SK-N-SH treated with all-trans-retinoic acid at 6 μM for 48 hours (cell line): ENCODE data around the gene CARD10.

Experiments
- ATAC-seq: fragments of 200-7000 bp; cut with Tn5 transposase; 3 replicates; pipeline ENCODE4 v1.9.1; 2020; ENCODE audit warnings: mild to moderate bottlenecking, moderate library complexity
- ARNTL ChIP-seq: fragments of 450-650 bp; formaldehyde crosslinking; IDR thresholded peaks from 2 replicates; pipeline ENCODE4 v1.5.0; 2020; ENCODE audit warnings: low read depth, mild to moderate bottlenecking, moderate library complexity, borderline replicate concordance
- BACH2 ChIP-seq: fragments of 250-450 bp; sonication (Bioruptor Pico); IDR thresholded peaks from 2 replicates; pipeline ENCODE4 v1.9.0; 2021; ENCODE audit warnings: mild to moderate bottlenecking, borderline replicate concordance
- CSDC2 ChIP-seq: fragments of 250-450 bp; sonication (Bioruptor Pico); IDR thresholded peaks from 2 replicates; pipeline ENCODE4 v1.5.0; 2020; ENCODE audit warnings: mild to moderate bottlenecking, moderate library complexity
- ESRRG ChIP-seq: fragments of 250-450 bp; sonication (Bioruptor Pico); IDR thresholded peaks from 2 replicates; pipeline ENCODE4 v1.6.1; 2021; ENCODE audit warnings: mild to moderate bottlenecking
- GLIS3 ChIP-seq: fragments of 250-450 bp; sonication (Bioruptor Pico); IDR thresholded peaks from 2 replicates; pipeline ENCODE4 v1.5.0; 2020; ENCODE audit warnings: mild to moderate bottlenecking, moderate library complexity
- ISL1 ChIP-seq: fragments of 250-450 bp; sonication (Bioruptor Pico); IDR thresholded peaks from 2 replicates; pipeline ENCODE4 v2.1.2; 2022; ENCODE audit warnings: mild to moderate bottlenecking, moderate library complexity
- OSR1 ChIP-seq: fragments of 250-450 bp; sonication (Bioruptor Pico); IDR thresholded peaks from 2 replicates; pipeline ENCODE4 v1.8.0; 2022; ENCODE audit warnings: moderate library complexity, mild to moderate bottlenecking, inconsistent platforms
- PPARA ChIP-seq: fragments of 250-450 bp; sonication (Bioruptor Pico); IDR thresholded peaks from 2 replicates; pipeline ENCODE4 v1.5.0; 2020; ENCODE audit warnings: mild to moderate bottlenecking, borderline replicate concordance
- RARB ChIP-seq: fragments of 250-450 bp; sonication (Bioruptor Pico); IDR thresholded peaks from 2 replicates; pipeline ENCODE4 v1.8.0; 2021; ENCODE audit warnings: mild to moderate bottlenecking, moderate library complexity
- SNAI2 ChIP-seq: fragments of 250-450 bp; sonication (Bioruptor Pico); IDR thresholded peaks from 2 replicates; pipeline ENCODE4 v1.5.0; 2020; ENCODE audit warnings: mild to moderate bottlenecking, moderate library complexity
- TCF4 ChIP-seq: fragments of 250-450 bp; sonication (Bioruptor Pico); IDR thresholded peaks from 2 replicates; pipeline ENCODE4 v1.8.0; 2021; ENCODE audit warnings: mild to moderate bottlenecking, moderate library complexity, borderline replicate concordance
- TOX ChIP-seq: fragments of 250-450 bp; sonication (Bioruptor Pico); IDR thresholded peaks from 2 replicates; pipeline ENCODE4 v1.8.0; 2021; ENCODE audit warnings: mild to moderate bottlenecking, moderate library complexity, borderline replicate concordance
- ZC3H10 ChIP-seq: fragments of 250-450 bp; sonication (Bioruptor Pico); IDR thresholded peaks from 2 replicates; pipeline ENCODE4 v1.5.1; 2021; ENCODE audit warnings: mild to moderate bottlenecking, moderate library complexity
- ZFP30 ChIP-seq: fragments of 450-650 bp; formaldehyde crosslinking; IDR thresholded peaks from 2 replicates; pipeline ENCODE4 v1.5.0; 2022; ENCODE audit warnings: mild to moderate bottlenecking, moderate library complexity
- ZNF565 ChIP-seq: fragments of 450-650 bp; formaldehyde crosslinking; conservative IDR thresholded peaks from 2 replicates; pipeline ENCODE4 v1.5.0; 2020; ENCODE audit warnings: low read depth, mild to moderate bottlenecking, moderate library complexity
- ZNF70 ChIP-seq: fragments of 450-650 bp; formaldehyde crosslinking; IDR thresholded peaks from 2 replicates; pipeline ENCODE4 v1.5.0; 2020; ENCODE audit warnings: mild to moderate bottlenecking, moderate library complexity
- ZNF8 ChIP-seq: fragments of 450-650 bp; formaldehyde crosslinking; IDR thresholded peaks from 2 replicates; pipeline ENCODE4 v1.5.0; 2020; ENCODE audit warnings: mild to moderate bottlenecking, moderate library complexity
- TF ChIP-seq, protein P1 (sequence below): fragments of 250-450 bp; sonication (Bioruptor Pico); IDR thresholded peaks from 2 replicates; pipeline ENCODE4 v1.8.0; 2021; ENCODE audit warnings: low read depth, mild to moderate bottlenecking, moderate library complexity, borderline replicate concordance
- TF ChIP-seq, protein P2 (sequence below): fragments of 250-450 bp; sonication (Bioruptor Pico); IDR thresholded peaks from 2 replicates; pipeline ENCODE4 v1.5.1; 2021; ENCODE audit warnings: mild to moderate bottlenecking, moderate library complexity
- TF ChIP-seq, protein P3 (sequence below): fragments of 250-450 bp; sonication (Bioruptor Pico); IDR thresholded peaks from 2 replicates; pipeline ENCODE4 v1.8.0; 2020; ENCODE audit warnings: mild to moderate bottlenecking, moderate library complexity, borderline replicate concordance
- TF ChIP-seq, protein P4 (sequence below): fragments of 250-450 bp; sonication (Bioruptor Pico); IDR thresholded peaks from 2 replicates; pipeline ENCODE4 v1.5.0; 2020; ENCODE audit warnings: mild to moderate bottlenecking, moderate library complexity
- TF ChIP-seq, protein P5 (sequence below): fragments of 250-450 bp; sonication (Bioruptor Pico); IDR thresholded peaks from 2 replicates; pipeline ENCODE4 v1.5.1; 2020; ENCODE audit warnings: low read depth, mild to moderate bottlenecking, moderate library complexity

Gene CARD10

DNA sequence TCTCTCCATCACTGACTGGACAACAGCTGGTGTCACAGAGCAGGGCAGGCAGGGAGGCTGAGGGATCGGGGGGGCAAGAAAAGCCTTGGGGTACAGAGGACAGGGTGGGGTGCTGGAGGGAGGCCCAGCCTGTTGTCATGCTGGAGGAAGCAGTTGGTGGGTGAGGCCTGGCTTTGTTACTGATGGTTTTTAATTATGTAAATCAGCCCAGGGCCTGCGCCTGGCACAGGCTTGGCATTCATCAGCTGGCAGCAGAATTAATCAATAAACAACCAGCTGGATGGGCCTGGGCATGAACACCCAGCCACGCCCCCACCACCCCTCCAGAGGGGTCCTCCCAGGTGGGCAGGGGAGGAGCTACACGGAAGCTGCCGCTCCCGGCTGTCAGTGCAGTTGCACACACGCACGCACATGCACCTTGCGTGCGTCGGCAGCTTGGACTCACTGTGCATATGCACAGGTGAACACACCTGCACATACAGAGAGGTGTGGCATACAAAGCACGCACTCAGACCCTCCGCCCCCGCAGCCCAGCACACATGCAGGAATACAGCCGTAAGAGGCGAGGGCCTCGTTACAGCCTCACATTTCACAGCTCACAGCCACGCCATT lies 70.6 kb downstream of the CARD10 start:
- no peak for ATAC-seq

DNA sequence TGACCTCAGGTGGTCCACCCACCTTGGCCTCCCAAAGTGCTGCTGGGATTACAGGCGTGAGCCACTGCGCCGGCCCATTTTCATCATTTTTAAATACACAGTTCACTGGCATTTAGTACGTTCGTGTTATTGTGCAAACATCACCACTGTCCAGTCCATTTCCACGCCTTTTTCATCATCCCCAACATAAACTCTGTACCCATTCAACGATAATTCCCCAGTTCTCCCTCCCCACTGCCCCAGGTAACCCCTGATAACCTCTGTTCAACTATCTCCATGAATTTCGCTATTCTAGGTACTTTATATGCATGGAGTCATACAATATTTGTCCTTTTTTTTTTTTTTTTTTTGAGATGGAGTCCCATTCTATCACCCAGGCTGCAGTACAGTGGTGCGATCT lies 73.7 kb downstream of the CARD10 start:
- TF ChIP-seq PPARA (no peak), OSR1 (CRISPR knock-in tag) (no peak), ZNF8 (CRISPR knock-in tag) (no peak), ARNTL (no peak)
- ATAC-seq = no peak

More for the DNA sequence above, 70.6 kb downstream of the CARD10 start:
- no peak for TF ChIP-seq ISL1 (CRISPR knock-in tag)
- TF ChIP-seq ZNF8 (CRISPR knock-in tag) = no peak
- TF ChIP-seq ARNTL = no peak
- TF ChIP-seq OSR1 (CRISPR knock-in tag) = no peak
- no peak for TF ChIP-seq ZNF565 (CRISPR knock-in tag)
- TF ChIP-seq, protein P1, sequence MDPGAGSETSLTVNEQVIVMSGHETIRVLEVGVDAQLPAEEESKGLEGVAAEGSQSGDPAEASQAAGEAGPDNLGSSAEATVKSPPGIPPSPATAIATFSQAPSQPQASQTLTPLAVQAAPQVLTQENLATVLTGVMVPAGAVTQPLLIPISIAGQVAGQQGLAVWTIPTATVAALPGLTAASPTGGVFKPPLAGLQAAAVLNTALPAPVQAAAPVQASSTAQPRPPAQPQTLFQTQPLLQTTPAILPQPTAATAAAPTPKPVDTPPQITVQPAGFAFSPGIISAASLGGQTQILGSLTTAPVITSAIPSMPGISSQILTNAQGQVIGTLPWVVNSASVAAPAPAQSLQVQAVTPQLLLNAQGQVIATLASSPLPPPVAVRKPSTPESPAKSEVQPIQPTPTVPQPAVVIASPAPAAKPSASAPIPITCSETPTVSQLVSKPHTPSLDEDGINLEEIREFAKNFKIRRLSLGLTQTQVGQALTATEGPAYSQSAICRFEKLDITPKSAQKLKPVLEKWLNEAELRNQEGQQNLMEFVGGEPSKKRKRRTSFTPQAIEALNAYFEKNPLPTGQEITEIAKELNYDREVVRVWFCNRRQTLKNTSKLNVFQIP (CRISPR knock-in tag) = no peak
- TF ChIP-seq SNAI2 (CRISPR knock-in tag) = no peak
- no peak for TF ChIP-seq BACH2 (CRISPR knock-in tag)
- no peak for TF ChIP-seq CSDC2 (CRISPR knock-in tag)
- TF ChIP-seq ZNF70 (CRISPR knock-in tag) = no peak
- TF ChIP-seq GLIS3 (CRISPR knock-in tag) = no peak
- TF ChIP-seq TOX (CRISPR knock-in tag) = no peak

DNA sequence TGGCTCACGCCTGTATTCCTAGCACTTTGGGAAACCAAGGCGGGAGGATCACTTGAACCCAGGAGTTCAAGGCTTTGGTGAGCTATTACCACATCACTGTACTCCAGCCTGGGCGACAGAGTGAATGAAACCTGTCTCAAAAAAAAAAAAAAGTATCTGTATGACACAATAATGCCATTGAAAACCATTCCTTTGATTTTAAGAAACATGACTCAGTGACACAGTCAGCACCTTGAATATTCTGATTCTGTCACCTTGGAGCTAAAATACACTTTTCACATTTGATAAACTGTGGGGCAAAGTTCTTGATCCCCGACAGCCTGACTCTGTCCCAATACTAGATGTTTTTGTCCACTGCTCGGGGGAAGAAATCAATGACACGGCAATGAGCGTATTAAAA lies 75.2 kb downstream of the CARD10 start:
- ATAC-seq = no peak
- TF ChIP-seq, protein P2, sequence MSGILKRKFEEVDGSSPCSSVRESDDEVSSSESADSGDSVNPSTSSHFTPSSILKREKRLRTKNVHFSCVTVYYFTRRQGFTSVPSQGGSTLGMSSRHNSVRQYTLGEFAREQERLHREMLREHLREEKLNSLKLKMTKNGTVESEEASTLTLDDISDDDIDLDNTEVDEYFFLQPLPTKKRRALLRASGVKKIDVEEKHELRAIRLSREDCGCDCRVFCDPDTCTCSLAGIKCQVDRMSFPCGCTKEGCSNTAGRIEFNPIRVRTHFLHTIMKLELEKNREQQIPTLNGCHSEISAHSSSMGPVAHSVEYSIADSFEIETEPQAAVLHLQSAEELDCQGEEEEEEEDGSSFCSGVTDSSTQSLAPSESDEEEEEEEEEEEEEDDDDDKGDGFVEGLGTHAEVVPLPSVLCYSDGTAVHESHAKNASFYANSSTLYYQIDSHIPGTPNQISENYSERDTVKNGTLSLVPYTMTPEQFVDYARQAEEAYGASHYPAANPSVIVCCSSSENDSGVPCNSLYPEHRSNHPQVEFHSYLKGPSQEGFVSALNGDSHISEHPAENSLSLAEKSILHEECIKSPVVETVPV (CRISPR knock-in tag) = no peak
- TF ChIP-seq CSDC2 (CRISPR knock-in tag) (no peak), BACH2 (CRISPR knock-in tag) (no peak), TOX (CRISPR knock-in tag) (no peak), RARB (CRISPR knock-in tag) (no peak), SNAI2 (CRISPR knock-in tag) (no peak), ZFP30 (CRISPR knock-in tag) (no peak), PPARA (no peak), ZC3H10 (CRISPR knock-in tag) (no peak), ESRRG (CRISPR knock-in tag) (no peak), TCF4 (CRISPR knock-in tag) (no peak)
- TF ChIP-seq, protein P3, sequence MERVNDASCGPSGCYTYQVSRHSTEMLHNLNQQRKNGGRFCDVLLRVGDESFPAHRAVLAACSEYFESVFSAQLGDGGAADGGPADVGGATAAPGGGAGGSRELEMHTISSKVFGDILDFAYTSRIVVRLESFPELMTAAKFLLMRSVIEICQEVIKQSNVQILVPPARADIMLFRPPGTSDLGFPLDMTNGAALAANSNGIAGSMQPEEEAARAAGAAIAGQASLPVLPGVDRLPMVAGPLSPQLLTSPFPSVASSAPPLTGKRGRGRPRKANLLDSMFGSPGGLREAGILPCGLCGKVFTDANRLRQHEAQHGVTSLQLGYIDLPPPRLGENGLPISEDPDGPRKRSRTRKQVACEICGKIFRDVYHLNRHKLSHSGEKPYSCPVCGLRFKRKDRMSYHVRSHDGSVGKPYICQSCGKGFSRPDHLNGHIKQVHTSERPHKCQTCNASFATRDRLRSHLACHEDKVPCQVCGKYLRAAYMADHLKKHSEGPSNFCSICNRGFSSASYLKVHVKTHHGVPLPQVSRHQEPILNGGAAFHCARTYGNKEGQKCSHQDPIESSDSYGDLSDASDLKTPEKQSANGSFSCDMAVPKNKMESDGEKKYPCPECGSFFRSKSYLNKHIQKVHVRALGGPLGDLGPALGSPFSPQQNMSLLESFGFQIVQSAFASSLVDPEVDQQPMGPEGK (CRISPR knock-in tag) = no peak
- TF ChIP-seq, protein P1 (CRISPR knock-in tag) = no peak
- TF ChIP-seq, protein P4, sequence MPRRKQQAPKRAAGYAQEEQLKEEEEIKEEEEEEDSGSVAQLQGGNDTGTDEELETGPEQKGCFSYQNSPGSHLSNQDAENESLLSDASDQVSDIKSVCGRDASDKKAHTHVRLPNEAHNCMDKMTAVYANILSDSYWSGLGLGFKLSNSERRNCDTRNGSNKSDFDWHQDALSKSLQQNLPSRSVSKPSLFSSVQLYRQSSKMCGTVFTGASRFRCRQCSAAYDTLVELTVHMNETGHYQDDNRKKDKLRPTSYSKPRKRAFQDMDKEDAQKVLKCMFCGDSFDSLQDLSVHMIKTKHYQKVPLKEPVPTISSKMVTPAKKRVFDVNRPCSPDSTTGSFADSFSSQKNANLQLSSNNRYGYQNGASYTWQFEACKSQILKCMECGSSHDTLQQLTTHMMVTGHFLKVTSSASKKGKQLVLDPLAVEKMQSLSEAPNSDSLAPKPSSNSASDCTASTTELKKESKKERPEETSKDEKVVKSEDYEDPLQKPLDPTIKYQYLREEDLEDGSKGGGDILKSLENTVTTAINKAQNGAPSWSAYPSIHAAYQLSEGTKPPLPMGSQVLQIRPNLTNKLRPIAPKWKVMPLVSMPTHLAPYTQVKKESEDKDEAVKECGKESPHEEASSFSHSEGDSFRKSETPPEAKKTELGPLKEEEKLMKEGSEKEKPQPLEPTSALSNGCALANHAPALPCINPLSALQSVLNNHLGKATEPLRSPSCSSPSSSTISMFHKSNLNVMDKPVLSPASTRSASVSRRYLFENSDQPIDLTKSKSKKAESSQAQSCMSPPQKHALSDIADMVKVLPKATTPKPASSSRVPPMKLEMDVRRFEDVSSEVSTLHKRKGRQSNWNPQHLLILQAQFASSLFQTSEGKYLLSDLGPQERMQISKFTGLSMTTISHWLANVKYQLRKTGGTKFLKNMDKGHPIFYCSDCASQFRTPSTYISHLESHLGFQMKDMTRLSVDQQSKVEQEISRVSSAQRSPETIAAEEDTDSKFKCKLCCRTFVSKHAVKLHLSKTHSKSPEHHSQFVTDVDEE = no peak
- TF ChIP-seq, protein P5, sequence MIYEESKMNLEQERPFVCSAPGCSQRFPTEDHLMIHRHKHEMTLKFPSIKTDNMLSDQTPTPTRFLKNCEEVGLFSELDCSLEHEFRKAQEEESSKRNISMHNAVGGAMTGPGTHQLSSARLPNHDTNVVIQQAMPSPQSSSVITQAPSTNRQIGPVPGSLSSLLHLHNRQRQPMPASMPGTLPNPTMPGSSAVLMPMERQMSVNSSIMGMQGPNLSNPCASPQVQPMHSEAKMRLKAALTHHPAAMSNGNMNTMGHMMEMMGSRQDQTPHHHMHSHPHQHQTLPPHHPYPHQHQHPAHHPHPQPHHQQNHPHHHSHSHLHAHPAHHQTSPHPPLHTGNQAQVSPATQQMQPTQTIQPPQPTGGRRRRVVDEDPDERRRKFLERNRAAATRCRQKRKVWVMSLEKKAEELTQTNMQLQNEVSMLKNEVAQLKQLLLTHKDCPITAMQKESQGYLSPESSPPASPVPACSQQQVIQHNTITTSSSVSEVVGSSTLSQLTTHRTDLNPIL = no peak
